ENCODE measurements around the gene GRB10. TPM values are rescaled to one million over a fixed set of nuclear protein-coding genes. Genes with fewer than 3 reads are reported as not detected.

Gene GRB10
- total and polyA plus RNA-seq, 2 experiments from 2014 or later, result 35.0 to 154 TPM

DNA sequence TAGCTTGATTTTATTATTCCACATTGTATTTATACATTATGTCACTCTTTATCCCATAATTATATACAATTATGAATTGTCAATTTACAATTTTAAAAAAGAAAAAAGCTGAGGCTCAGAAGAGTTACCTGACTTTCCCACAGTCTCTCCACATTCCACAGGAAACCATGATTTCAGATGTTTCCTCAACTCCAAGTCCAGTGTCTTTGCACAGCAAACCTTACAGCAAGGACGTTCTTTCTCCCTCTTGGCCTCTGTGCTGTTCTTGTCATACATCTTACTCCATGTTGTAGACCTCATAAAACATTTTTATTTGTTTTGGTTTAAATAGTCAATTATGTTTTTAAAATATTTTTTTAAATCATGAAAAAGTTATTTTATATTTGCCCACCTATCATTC lies 34.9 kb upstream of the GRB10 start:
- ATAC-seq (no peak), DNase-seq (ENCODE audit: low spot score) (no peak)
- no peak overlapping the region for H2AFZ ChIP-seq
- H3K4me2 ChIP-seq, result no peak overlapping the region
- Mint-ChIP-seq H3K27me3 (ENCODE audit: insufficient read depth, low read depth, poor library complexity) (peaks cover 2% of the 10 kb centered on the region), H3K36me3 (ENCODE audit: low read depth) (no peaks in the 10 kb centered on the region), H3K4me1 (peaks cover 29% of the 10 kb centered on the region), H3K27ac (no peak overlapping the region), H3K9me3 (no peaks in the 10 kb centered on the region), H3K4me3 (no peak overlapping the region)
- H3K4me3 ChIP-seq, result no peak overlapping the region
- H3K79me2 ChIP-seq (replicated peaks; ENCODE audit: insufficient read depth), result no peaks in the 10 kb centered on the region
- peaks cover 30% of the 10 kb centered on the region for H3K4me1 ChIP-seq (ENCODE audit: insufficient read depth)
- no peak overlapping the region for H3K27ac ChIP-seq (ENCODE audit: low read depth)
- no peak for TF ChIP-seq EZH2 (IDR thresholded peaks at IDR 0.05; ENCODE audit: low read depth, unreplicated experiment)
- TF ChIP-seq ZNF331 (CRISPR knock-in tag; IDR thresholded peaks at IDR 0.05; ENCODE audit: low read depth), result no peak
- no peak for TF ChIP-seq STAT1 (IDR thresholded peaks at IDR 0.05; ENCODE audit: unreplicated experiment)
- TF ChIP-seq, protein P1, sequence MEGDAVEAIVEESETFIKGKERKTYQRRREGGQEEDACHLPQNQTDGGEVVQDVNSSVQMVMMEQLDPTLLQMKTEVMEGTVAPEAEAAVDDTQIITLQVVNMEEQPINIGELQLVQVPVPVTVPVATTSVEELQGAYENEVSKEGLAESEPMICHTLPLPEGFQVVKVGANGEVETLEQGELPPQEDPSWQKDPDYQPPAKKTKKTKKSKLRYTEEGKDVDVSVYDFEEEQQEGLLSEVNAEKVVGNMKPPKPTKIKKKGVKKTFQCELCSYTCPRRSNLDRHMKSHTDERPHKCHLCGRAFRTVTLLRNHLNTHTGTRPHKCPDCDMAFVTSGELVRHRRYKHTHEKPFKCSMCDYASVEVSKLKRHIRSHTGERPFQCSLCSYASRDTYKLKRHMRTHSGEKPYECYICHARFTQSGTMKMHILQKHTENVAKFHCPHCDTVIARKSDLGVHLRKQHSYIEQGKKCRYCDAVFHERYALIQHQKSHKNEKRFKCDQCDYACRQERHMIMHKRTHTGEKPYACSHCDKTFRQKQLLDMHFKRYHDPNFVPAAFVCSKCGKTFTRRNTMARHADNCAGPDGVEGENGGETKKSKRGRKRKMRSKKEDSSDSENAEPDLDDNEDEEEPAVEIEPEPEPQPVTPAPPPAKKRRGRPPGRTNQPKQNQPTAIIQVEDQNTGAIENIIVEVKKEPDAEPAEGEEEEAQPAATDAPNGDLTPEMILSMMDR (conservative IDR thresholded peaks at IDR 0.05; ENCODE audit: low read depth in 2 of 2), result no peak
- no peak for TF ChIP-seq CREB1 (CRISPR knock-in tag; IDR thresholded peaks at IDR 0.05; ENCODE audit: low read depth)
- TF ChIP-seq, protein P2, sequence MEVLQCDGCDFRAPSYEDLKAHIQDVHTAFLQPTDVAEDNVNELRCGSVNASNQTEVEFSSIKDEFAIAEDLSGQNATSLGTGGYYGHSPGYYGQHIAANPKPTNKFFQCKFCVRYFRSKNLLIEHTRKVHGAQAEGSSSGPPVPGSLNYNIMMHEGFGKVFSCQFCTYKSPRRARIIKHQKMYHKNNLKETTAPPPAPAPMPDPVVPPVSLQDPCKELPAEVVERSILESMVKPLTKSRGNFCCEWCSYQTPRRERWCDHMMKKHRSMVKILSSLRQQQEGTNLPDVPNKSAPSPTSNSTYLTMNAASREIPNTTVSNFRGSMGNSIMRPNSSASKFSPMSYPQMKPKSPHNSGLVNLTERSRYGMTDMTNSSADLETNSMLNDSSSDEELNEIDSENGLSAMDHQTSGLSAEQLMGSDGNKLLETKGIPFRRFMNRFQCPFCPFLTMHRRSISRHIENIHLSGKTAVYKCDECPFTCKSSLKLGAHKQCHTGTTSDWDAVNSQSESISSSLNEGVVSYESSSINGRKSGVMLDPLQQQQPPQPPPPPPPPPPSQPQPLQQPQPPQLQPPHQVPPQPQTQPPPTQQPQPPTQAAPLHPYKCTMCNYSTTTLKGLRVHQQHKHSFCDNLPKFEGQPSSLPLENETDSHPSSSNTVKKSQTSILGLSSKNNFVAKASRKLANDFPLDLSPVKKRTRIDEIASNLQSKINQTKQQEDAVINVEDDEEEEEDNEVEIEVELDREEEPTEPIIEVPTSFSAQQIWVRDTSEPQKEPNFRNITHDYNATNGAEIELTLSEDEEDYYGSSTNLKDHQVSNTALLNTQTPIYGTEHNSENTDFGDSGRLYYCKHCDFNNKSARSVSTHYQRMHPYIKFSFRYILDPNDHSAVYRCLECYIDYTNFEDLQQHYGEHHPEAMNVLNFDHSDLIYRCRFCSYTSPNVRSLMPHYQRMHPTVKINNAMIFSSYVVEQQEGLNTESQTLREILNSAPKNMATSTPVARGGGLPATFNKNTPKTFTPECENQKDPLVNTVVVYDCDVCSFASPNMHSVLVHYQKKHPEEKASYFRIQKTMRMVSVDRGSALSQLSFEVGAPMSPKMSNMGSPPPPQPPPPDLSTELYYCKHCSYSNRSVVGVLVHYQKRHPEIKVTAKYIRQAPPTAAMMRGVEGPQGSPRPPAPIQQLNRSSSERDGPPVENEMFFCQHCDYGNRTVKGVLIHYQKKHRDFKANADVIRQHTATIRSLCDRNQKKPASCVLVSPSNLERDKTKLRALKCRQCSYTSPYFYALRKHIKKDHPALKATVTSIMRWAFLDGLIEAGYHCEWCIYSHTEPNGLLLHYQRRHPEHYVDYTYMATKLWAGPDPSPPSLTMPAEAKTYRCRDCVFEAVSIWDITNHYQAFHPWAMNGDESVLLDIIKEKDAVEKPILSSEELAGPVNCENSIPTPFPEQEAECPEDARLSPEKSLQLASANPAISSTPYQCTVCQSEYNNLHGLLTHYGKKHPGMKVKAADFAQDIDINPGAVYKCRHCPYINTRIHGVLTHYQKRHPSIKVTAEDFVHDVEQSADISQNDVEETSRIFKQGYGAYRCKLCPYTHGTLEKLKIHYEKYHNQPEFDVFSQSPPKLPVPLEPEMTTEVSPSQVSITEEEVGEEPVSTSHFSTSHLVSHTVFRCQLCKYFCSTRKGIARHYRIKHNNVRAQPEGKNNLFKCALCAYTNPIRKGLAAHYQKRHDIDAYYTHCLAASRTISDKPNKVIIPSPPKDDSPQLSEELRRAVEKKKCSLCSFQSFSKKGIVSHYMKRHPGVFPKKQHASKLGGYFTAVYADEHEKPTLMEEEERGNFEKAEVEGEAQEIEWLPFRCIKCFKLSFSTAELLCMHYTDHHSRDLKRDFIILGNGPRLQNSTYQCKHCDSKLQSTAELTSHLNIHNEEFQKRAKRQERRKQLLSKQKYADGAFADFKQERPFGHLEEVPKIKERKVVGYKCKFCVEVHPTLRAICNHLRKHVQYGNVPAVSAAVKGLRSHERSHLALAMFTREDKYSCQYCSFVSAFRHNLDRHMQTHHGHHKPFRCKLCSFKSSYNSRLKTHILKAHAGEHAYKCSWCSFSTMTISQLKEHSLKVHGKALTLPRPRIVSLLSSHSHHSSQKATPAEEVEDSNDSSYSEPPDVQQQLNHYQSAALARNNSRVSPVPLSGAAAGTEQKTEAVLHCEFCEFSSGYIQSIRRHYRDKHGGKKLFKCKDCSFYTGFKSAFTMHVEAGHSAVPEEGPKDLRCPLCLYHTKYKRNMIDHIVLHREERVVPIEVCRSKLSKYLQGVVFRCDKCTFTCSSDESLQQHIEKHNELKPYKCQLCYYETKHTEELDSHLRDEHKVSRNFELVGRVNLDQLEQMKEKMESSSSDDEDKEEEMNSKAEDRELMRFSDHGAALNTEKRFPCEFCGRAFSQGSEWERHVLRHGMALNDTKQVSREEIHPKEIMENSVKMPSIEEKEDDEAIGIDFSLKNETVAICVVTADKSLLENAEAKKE (CRISPR knock-in tag; IDR thresholded peaks at IDR 0.05), result no peak
- H3K9me2 ChIP-seq (ENCODE audit: insufficient read depth), result peaks cover 10% of the 10 kb centered on the region
- no peaks in the 10 kb centered on the region for H3F3A ChIP-seq (replicated peaks; ENCODE audit: low read depth)
- no peaks in the 10 kb centered on the region for H4K20me1 ChIP-seq (replicated peaks; ENCODE audit: insufficient read depth)
- no peaks in the 10 kb centered on the region for H3K27me3 ChIP-seq (ENCODE audit: insufficient read depth)
- no peaks in the 10 kb centered on the region for H3K36me3 ChIP-seq (ENCODE audit: insufficient read depth)

Data from GM23338 (cell line).